Vagina (tissue), 2 donors: ENCODE measurements around the gene ADGRA3. TPM values are rescaled to one million over a fixed set of nuclear protein-coding genes. Genes with fewer than 3 reads are reported as not detected.

Experiments used
- DNase-seq, 2 donors: peaks; one replicate each; pipeline ENCODE4 v3.0.0-alpha.2; 2017; ENCODE audit errors: extremely low spot score in 2 of 2
- H3K27ac ChIP-seq: fragments of 200-600 bp; sonication (generic); one replicate; pipeline ENCODE4 v1.5.1; 2019
- H3K27me3 ChIP-seq: fragments of 200-600 bp; sonication (generic); one replicate; pipeline ENCODE4 v1.5.1; 2019
- H3K36me3 ChIP-seq, 2 donors: fragments of 200-600 bp; sonication (generic); one replicate each; pipeline ENCODE4 v1.5.1; 2017 to 2019
- H3K4me1 ChIP-seq: fragments of 200-600 bp; sonication (generic); one replicate; pipeline ENCODE4 v1.5.1; 2019
- H3K4me3 ChIP-seq, 2 donors: fragments of 200-600 bp; sonication (generic); 1 replicate in 1 of 2; 2 replicates in 1 of 2; pipeline ENCODE4 v1.5.1; 2016 to 2019
- H3K9me3 ChIP-seq: fragments of 200-600 bp; sonication (generic); one replicate; pipeline ENCODE4 v1.5.1; 2019
- POLR2A ChIP-seq, 2 donors: fragments of 450-650 bp; IDR thresholded peaks; one replicate each; pipeline ENCODE4 v1.6.1; 2017; ENCODE audit warnings: antibody characterized with exemption in 2 of 2, mild to moderate bottlenecking in 2 of 2, moderate library complexity in 2 of 2
- POLR2AphosphoS5 ChIP-seq, 2 donors: sonication (generic); formaldehyde crosslinking; IDR thresholded peaks; one replicate each; pipeline ENCODE4 v1.9.0; 2017; ENCODE audit warnings: antibody characterized with exemption in 2 of 2, mild to moderate bottlenecking in 2 of 2, low read depth in 1 of 2; ENCODE audit not compliant: insufficient read depth in 1 of 2
- intact Hi-C: fragments of 100-400 bp; cut with DNase I; formaldehyde crosslinking; loops from one replicate; pipeline ENCODE4 v1.15.1; 2023
- total RNA-seq: library from RNA; depleted of rRNA; stranded (reverse); fragments of >200 nt; gene quantifications from one replicate; pipeline ENCODE4 v1.2.3, GENCODE V29; 2016
- TF ChIP-seq, protein P1 (sequence below), 3 experiments: fragments of 450-650 bp in 2 of 3; fragments of 200-600 bp in 1 of 3; sonication (generic) in 1 of 3; IDR thresholded peaks; one replicate each; pipeline ENCODE4 v1.5.1; 2017 to 2019; ENCODE audit warnings: antibody characterized with exemption in 3 of 3, mild to moderate bottlenecking in 2 of 3, moderate library complexity in 2 of 3

The ADGRA3 gene
- total RNA-seq, 1 donor from 2014 or later: 23.3 TPM

DNA sequence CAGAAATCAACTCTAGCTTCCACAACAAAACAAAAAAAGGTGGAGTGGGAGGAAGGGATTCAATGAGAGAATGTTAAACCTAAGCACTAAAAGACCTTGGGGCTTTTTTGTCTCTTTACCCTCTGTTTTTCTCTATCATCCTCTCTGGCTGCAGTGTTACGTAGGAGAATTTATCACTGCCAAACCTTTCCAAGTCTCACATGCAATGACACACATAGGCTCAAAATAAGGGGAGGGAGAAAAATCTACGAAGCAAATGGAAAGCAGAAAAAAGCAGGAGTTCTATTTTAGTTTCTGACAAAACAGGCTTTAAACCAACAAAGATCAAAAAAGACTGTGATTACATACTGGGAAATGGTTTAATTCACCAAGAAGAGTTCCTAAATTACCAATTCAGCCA lies 152.1 kb downstream of the ADGRA3 start:
- no peak for DNase-seq
- intact Hi-C loops: no loop called here
- Histone ChIP-seq H3K27ac (no peak overlapping the region), H3K4me1 (no peaks in the 10 kb centered on the region), H3K4me3 (no peak overlapping the region), H3K27me3 (no peaks in the 10 kb centered on the region), H3K9me3 (no peaks in the 10 kb centered on the region), H3K36me3 (no peaks in the 10 kb centered on the region)
- TF ChIP-seq POLR2A (IDR thresholded peaks at IDR 0.05) (no peak), POLR2AphosphoS5 (IDR thresholded peaks at IDR 0.05; ENCODE audit: insufficient read depth in 1 of 2, low read depth in 1 of 2) (no peak)
- TF ChIP-seq, protein P1, sequence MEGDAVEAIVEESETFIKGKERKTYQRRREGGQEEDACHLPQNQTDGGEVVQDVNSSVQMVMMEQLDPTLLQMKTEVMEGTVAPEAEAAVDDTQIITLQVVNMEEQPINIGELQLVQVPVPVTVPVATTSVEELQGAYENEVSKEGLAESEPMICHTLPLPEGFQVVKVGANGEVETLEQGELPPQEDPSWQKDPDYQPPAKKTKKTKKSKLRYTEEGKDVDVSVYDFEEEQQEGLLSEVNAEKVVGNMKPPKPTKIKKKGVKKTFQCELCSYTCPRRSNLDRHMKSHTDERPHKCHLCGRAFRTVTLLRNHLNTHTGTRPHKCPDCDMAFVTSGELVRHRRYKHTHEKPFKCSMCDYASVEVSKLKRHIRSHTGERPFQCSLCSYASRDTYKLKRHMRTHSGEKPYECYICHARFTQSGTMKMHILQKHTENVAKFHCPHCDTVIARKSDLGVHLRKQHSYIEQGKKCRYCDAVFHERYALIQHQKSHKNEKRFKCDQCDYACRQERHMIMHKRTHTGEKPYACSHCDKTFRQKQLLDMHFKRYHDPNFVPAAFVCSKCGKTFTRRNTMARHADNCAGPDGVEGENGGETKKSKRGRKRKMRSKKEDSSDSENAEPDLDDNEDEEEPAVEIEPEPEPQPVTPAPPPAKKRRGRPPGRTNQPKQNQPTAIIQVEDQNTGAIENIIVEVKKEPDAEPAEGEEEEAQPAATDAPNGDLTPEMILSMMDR (IDR thresholded peaks at IDR 0.05): no peak

DNA sequence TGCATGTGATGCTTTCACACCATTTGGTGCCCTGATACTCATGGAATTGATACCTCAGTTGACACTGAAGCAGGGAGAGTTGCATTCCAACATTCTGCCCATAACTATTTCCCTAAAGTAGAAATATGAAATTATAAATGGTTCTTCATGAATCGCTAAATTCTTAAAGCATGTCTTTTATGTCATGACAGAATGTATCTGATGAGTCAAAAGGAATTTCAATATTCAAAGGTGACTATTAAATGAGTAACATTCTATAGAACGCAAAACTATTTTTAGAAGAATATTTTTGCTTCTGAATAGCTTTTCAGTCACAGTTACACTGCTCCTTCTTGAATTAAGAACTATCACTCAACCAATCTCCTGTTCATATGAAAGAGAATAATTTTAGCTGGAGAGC lies 152.8 kb downstream of the ADGRA3 start:
- intact Hi-C loops: no loop called here
- H3K27ac ChIP-seq: no peak overlapping the region
- no peak for DNase-seq
- no peaks in the 10 kb centered on the region for H3K4me1 ChIP-seq
- H3K27me3 ChIP-seq: no peaks in the 10 kb centered on the region
- no peak overlapping the region for H3K4me3 ChIP-seq
- H3K36me3 ChIP-seq: no peaks in the 10 kb centered on the region
- TF ChIP-seq POLR2AphosphoS5 (IDR thresholded peaks at IDR 0.05; ENCODE audit: insufficient read depth in 1 of 2, low read depth in 1 of 2) (no peak), POLR2A (IDR thresholded peaks at IDR 0.05) (no peak)
- TF ChIP-seq, protein P1 (IDR thresholded peaks at IDR 0.05): no peak
- no peaks in the 10 kb centered on the region for H3K9me3 ChIP-seq

DNA sequence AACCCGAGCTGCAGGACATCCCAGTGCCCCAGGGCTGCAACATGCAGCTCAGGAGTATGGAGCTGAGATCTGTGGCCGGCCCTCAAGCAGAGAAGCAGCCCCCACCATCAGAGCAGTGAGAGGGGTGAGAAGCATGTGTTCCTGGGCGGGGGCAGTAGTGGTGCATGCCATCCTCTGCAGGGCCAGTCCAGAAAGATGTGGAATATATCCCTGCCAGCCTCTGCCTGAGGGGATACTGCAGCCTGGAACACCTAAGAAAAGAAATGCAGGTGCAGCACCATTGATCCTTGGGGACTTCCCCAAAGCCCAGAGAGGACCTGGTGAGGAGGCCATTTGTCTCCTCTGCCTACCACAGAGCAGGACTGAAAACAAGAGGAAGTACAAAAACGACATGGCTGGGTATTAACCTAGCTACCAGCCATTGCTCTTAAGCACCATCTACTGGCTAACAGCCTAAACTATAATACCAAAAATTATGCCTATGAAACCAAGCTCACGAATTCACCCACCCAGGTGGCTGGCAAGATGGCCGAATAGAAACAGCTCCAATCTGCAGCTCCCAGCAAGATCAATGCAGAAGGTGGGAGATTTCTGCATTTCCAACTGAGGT lies 158.8 kb downstream of the ADGRA3 start:
- Histone ChIP-seq H3K27me3 (no peaks in the 10 kb centered on the region), H3K4me1 (no peaks in the 10 kb centered on the region), H3K4me3 (no peak overlapping the region), H3K9me3 (no peaks in the 10 kb centered on the region), H3K27ac (no peak overlapping the region), H3K36me3 (no peaks in the 10 kb centered on the region)
- no peak for DNase-seq
- intact Hi-C loops: no loop called here
- TF ChIP-seq POLR2AphosphoS5 (IDR thresholded peaks at IDR 0.05; ENCODE audit: insufficient read depth in 1 of 2, low read depth in 1 of 2) (no peak), POLR2A (IDR thresholded peaks at IDR 0.05) (no peak)
- TF ChIP-seq, protein P1 (IDR thresholded peaks at IDR 0.05): no peak

DNA sequence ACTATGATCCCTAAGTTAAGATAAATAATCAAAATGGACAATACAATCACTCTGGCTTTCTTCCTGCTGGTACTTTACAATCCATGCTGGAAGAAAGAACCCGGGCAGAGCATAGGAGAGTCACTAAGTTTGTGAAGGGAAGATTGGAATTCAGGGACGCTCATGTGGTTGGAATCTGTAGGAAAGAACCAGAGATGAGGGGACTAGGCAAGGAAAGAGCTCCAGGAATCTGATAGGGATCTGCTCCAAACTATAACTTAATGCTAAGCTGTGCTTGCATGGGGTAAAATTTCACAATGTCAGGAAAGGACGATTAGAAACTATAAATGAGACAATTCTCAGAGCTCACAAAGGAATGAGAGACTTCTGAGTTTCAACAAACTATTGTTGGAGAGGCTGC lies 167.5 kb downstream of the ADGRA3 start:
- TF ChIP-seq POLR2AphosphoS5 (IDR thresholded peaks at IDR 0.05; ENCODE audit: insufficient read depth in 1 of 2, low read depth in 1 of 2): no peak
- TF ChIP-seq POLR2A (IDR thresholded peaks at IDR 0.05): no peak
- TF ChIP-seq, protein P1 (IDR thresholded peaks at IDR 0.05): no peak
- Histone ChIP-seq H3K36me3 (no peaks in the 10 kb centered on the region), H3K9me3 (no peaks in the 10 kb centered on the region), H3K4me3 (no peak overlapping the region), H3K27ac (no peak overlapping the region), H3K27me3 (no peaks in the 10 kb centered on the region), H3K4me1 (no peaks in the 10 kb centered on the region)
- no peak for DNase-seq
- intact Hi-C loops: no loop called here

DNA sequence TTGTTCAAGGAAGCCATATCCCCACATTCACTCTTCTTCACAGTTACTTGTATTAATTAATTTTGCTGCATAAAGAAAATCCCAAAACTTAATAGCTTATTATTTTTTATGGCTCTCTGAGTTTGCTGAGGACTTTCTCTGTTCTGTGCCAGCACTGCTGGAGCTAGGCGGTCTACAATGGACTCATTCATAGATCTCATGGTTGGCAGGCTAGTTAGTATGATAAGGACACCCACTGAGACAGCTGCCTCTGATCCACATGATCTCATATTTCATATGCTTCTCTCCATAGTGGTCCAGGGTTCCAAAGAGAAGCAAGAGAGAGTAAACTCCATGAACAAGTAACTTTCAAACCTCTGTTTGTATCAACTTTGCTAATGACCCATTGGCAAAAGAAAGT lies 170.2 kb downstream of the ADGRA3 start:
- intact Hi-C loops: no loop called here
- TF ChIP-seq, protein P1 (IDR thresholded peaks at IDR 0.05): no peak
- TF ChIP-seq POLR2A (IDR thresholded peaks at IDR 0.05): no peak
- TF ChIP-seq POLR2AphosphoS5 (IDR thresholded peaks at IDR 0.05; ENCODE audit: insufficient read depth in 1 of 2, low read depth in 1 of 2): no peak
- Histone ChIP-seq H3K9me3 (no peaks in the 10 kb centered on the region), H3K27me3 (no peaks in the 10 kb centered on the region), H3K27ac (no peak overlapping the region), H3K4me1 (no peaks in the 10 kb centered on the region), H3K4me3 (no peak overlapping the region), H3K36me3 (no peaks in the 10 kb centered on the region)
- DNase-seq: no peak
